HEK293 (cell line): ENCODE measurements around the gene ARFRP1.

Experiments used
- CTCF ChIA-PET: fragments of 350-600 bp; formaldehyde crosslinking; extraction: SDS; loops from one replicate; lab custom pipeline; 2021; ENCODE audit warnings: antibody characterized with exemption; lab: Yijun Ruan, JAX
- POLR2A ChIA-PET: fragments of 300-600 bp; formaldehyde crosslinking; extraction: SDS; loops from one replicate; lab custom pipeline; 2020; ENCODE audit warnings: antibody characterized with exemption, inconsistent platforms; lab: Yijun Ruan, JAX
- H3K27ac ChIP-seq: fragments of 200-500 bp; sonication (Bioruptor generic); 2 replicates; pipeline ENCODE4 v1.5.1; 2014; ENCODE audit warnings: low read depth, low read length, control low read depth, inconsistent platforms; ENCODE audit errors: extremely low read depth
- H3K36me3 ChIP-seq, 2 experiments: fragments of 200-500 bp in 1 of 2; sonication (Bioruptor generic) in 1 of 2; 1 replicate in 1 of 2; 2 replicates in 1 of 2; pipeline ENCODE4 v1.5.1; 2014 to 2017; ENCODE audit warnings: inconsistent platforms in 2 of 2, low read length in 2 of 2; ENCODE audit not compliant: control insufficient read depth in 2 of 2, insufficient read depth in 1 of 2
- H3K4me1 ChIP-seq: fragments of 200-500 bp; sonication (Bioruptor generic); 2 replicates; pipeline ENCODE4 v1.5.1; 2014; ENCODE audit warnings: mild to moderate bottlenecking, low read length, inconsistent platforms; ENCODE audit not compliant: control insufficient read depth, insufficient read depth
- H3K4me3 ChIP-seq: 2 replicates; pipeline ENCODE4 v1.5.1; 2011; ENCODE audit warnings: low read depth, mild to moderate bottlenecking, control low read depth, low read length, moderate library complexity
- H3K9me3 ChIP-seq: fragments of 200-500 bp; sonication (Bioruptor generic); 2 replicates; pipeline ENCODE4 v1.5.1; 2014; ENCODE audit warnings: low read depth, low read length, inconsistent platforms; ENCODE audit not compliant: control insufficient read depth, insufficient read depth
- GLIS1 ChIP-seq: fragments of 450-650 bp; formaldehyde crosslinking; IDR thresholded peaks from 2 replicates; pipeline ENCODE4 v1.5.1; 2016; ENCODE audit warnings: missing biosample characterization, missing genetic modification characterization
- GLIS2 ChIP-seq: fragments of 450-650 bp; formaldehyde crosslinking; IDR thresholded peaks from 2 replicates; pipeline ENCODE4 v1.5.1; 2016; ENCODE audit warnings: missing biosample characterization, missing genetic modification characterization
- KLF1 ChIP-seq: fragments of 450-650 bp; formaldehyde crosslinking; IDR thresholded peaks from 2 replicates; pipeline ENCODE4 v1.5.1; 2016; ENCODE audit warnings: missing biosample characterization, missing genetic modification characterization
- ZNF132 ChIP-seq: fragments of 450-650 bp; formaldehyde crosslinking; IDR thresholded peaks from 2 replicates; pipeline ENCODE4 v1.5.1; 2017; ENCODE audit warnings: missing biosample characterization, missing genetic modification characterization, borderline replicate concordance
- ZNF16 ChIP-seq: fragments of 450-650 bp; formaldehyde crosslinking; IDR thresholded peaks from 2 replicates; pipeline ENCODE4 v1.5.1; 2016; ENCODE audit warnings: low read depth, missing biosample characterization, missing genetic modification characterization
- ZNF24 ChIP-seq: fragments of 450-650 bp; formaldehyde crosslinking; IDR thresholded peaks from 2 replicates; pipeline ENCODE4 v1.5.1; 2016; ENCODE audit warnings: missing biosample characterization, missing genetic modification characterization
- ZNF548 ChIP-seq: fragments of 450-650 bp; formaldehyde crosslinking; IDR thresholded peaks from 2 replicates; pipeline ENCODE4 v1.5.1; 2016; ENCODE audit warnings: missing biosample characterization, missing genetic modification characterization
- ZNF600 ChIP-seq: fragments of 450-650 bp; formaldehyde crosslinking; IDR thresholded peaks from 2 replicates; pipeline ENCODE4 v1.5.1; 2016; ENCODE audit warnings: missing biosample characterization, missing genetic modification characterization
- ZNF654 ChIP-seq: fragments of 450-650 bp; formaldehyde crosslinking; IDR thresholded peaks from 2 replicates; pipeline ENCODE4 v1.5.1; 2016; ENCODE audit warnings: low read depth, missing biosample characterization, missing genetic modification characterization
- ZNF677 ChIP-seq: fragments of 450-650 bp; IDR thresholded peaks from 2 replicates; pipeline ENCODE4 v1.5.0; 2018; ENCODE audit warnings: missing biosample characterization, mild to moderate bottlenecking, missing genetic modification characterization, moderate library complexity
- ZNF843 ChIP-seq: fragments of 450-650 bp; formaldehyde crosslinking; IDR thresholded peaks from 2 replicates; pipeline ENCODE4 v1.5.1; 2016; ENCODE audit warnings: missing biosample characterization, missing genetic modification characterization
- TF ChIP-seq, protein P1 (sequence below): fragments of 450-650 bp; formaldehyde crosslinking; IDR thresholded peaks from 2 replicates; pipeline ENCODE4 v1.5.1; 2016; ENCODE audit warnings: missing biosample characterization, missing genetic modification characterization
- TF ChIP-seq, protein P2 (sequence below): fragments of 450-650 bp; formaldehyde crosslinking; IDR thresholded peaks from 2 replicates; pipeline ENCODE4 v1.5.1; 2016; ENCODE audit warnings: missing biosample characterization, missing genetic modification characterization
- TF ChIP-seq, protein P3 (sequence below): fragments of 450-650 bp; formaldehyde crosslinking; IDR thresholded peaks from 2 replicates; pipeline ENCODE4 v1.5.1; 2016; ENCODE audit warnings: missing biosample characterization, missing genetic modification characterization
- TF ChIP-seq, protein P4 (sequence below): fragments of 450-650 bp; formaldehyde crosslinking; IDR thresholded peaks from 2 replicates; pipeline ENCODE4 v1.5.1; 2016; ENCODE audit warnings: missing biosample characterization, missing genetic modification characterization

The ARFRP1 gene

DNA sequence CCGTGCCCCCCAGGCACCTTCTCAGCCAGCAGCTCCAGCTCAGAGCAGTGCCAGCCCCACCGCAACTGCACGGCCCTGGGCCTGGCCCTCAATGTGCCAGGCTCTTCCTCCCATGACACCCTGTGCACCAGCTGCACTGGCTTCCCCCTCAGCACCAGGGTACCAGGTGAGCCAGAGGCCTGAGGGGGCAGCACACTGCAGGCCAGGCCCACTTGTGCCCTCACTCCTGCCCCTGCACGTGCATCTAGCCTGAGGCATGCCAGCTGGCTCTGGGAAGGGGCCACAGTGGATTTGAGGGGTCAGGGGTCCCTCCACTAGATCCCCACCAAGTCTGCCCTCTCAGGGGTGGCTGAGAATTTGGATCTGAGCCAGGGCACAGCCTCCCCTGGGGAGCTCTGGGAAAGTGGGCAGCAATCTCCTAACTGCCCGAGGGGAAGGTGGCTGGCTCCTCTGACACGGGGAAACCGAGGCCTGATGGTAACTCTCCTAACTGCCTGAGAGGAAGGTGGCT lies 10.4 kb downstream of the ARFRP1 start:
- peaks cover 0 to 23% of the 10 kb centered on the region in 2 experiments; a peak in 1 of 3 replicates for H3K36me3 ChIP-seq
- H3K4me1 ChIP-seq = no peaks in the 10 kb centered on the region
- POLR2A ChIA-PET = interaction anchor here (0.6 to 2.3 kb wide), 5 partner anchors 9 to 255 kb away, joined by 3 to 9 read pairs (median 5); partner anchors contain the start of genes ARFRP1, RTEL1 and ZGPAT
- CTCF ChIA-PET = no interaction called here
- H3K4me3 ChIP-seq = no peak overlapping the region
- H3K27ac ChIP-seq = no peak overlapping the region
- TF ChIP-seq GLIS1 (tag by site-specific recombination) (peak; percentile 37; the same call in 1 of the 2 replicates), ZNF843 (tag by site-specific recombination) (no peak), ZNF16 (tag by site-specific recombination) (no peak), ZNF132 (no peak), KLF1 (tag by site-specific recombination) (no peak), GLIS2 (tag by site-specific recombination) (0 out of 2 replicates have a peak, but pooled peaks have one; percentile 6), ZNF548 (no peak), ZNF677 (tag by site-specific recombination) (no peak)
- TF ChIP-seq, protein P1, sequence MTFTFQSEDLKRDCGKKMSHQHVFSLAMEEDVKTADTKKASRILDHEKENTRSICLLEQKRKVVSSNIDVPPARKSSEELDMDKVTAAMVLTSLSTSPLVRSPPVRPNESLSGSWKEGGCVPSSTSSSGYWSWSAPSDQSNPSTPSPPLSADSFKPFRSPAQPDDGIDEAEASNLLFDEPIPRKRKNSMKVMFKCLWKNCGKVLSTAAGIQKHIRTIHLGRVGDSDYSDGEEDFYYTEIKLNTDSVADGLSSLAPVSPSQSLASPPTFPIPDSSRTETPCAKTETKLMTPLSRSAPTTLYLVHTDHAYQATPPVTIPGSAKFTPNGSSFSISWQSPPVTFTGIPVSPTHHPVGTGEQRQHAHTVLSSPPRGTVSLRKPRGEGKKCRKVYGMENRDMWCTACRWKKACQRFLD = no peak
- TF ChIP-seq, protein P2, sequence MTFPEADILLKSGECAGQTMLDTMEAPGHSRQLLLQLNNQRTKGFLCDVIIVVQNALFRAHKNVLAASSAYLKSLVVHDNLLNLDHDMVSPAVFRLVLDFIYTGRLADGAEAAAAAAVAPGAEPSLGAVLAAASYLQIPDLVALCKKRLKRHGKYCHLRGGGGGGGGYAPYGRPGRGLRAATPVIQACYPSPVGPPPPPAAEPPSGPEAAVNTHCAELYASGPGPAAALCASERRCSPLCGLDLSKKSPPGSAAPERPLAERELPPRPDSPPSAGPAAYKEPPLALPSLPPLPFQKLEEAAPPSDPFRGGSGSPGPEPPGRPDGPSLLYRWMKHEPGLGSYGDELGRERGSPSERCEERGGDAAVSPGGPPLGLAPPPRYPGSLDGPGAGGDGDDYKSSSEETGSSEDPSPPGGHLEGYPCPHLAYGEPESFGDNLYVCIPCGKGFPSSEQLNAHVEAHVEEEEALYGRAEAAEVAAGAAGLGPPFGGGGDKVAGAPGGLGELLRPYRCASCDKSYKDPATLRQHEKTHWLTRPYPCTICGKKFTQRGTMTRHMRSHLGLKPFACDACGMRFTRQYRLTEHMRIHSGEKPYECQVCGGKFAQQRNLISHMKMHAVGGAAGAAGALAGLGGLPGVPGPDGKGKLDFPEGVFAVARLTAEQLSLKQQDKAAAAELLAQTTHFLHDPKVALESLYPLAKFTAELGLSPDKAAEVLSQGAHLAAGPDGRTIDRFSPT (tag by site-specific recombination) = peak; percentile 50; the same call in 1 of the 2 replicates
- TF ChIP-seq, protein P3, sequence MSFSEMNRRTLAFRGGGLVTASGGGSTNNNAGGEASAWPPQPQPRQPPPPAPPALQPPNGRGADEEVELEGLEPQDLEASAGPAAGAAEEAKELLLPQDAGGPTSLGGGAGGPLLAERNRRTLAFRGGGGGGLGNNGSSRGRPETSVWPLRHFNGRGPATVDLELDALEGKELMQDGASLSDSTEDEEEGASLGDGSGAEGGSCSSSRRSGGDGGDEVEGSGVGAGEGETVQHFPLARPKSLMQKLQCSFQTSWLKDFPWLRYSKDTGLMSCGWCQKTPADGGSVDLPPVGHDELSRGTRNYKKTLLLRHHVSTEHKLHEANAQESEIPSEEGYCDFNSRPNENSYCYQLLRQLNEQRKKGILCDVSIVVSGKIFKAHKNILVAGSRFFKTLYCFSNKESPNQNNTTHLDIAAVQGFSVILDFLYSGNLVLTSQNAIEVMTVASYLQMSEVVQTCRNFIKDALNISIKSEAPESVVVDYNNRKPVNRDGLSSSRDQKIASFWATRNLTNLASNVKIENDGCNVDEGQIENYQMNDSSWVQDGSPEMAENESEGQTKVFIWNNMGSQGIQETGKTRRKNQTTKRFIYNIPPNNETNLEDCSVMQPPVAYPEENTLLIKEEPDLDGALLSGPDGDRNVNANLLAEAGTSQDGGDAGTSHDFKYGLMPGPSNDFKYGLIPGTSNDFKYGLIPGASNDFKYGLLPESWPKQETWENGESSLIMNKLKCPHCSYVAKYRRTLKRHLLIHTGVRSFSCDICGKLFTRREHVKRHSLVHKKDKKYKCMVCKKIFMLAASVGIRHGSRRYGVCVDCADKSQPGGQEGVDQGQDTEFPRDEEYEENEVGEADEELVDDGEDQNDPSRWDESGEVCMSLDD (tag by site-specific recombination) = no peak
- no peaks in the 10 kb centered on the region for H3K9me3 ChIP-seq

DNA sequence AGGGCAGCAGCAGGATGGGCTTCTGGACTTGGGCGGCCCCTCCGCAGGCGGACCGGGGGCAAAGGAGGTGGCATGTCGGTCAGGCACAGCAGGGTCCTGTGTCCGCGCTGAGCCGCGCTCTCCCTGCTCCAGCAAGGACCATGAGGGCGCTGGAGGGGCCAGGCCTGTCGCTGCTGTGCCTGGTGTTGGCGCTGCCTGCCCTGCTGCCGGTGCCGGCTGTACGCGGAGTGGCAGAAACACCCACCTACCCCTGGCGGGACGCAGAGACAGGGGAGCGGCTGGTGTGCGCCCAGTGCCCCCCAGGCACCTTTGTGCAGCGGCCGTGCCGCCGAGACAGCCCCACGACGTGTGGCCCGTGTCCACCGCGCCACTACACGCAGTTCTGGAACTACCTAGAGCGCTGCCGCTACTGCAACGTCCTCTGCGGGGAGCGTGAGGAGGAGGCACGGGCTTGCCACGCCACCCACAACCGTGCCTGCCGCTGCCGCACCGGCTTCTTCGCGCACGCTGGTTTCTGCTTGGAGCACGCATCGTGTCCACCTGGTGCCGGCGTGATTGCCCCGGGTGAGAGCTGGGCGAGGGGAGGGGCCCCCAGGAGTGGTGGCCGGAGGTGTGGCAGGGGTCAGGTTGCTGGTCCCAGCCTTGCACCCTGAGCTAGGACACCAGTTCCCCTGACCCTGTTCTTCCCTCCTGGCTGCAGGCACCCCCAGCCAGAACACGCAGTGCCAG lies 11.0 kb downstream of the ARFRP1 start, which contains the start of gene TNFRSF6B:
TNFRSF6B (plus strand) TSS at position 25 of the 729 bp plus-strand sequence; CDS start at position 141, 116 bp downstream.
- Histone ChIP-seq H3K36me3 (peaks cover 0 to 23% of the 10 kb centered on the region in 2 experiments; a peak in 1 of 3 replicates), H3K4me3 (no peak within 1 kb of the TSS), H3K4me1 (no peaks in the 10 kb centered on the region), H3K9me3 (no peaks in the 10 kb centered on the region), H3K27ac (no peak within 1 kb of the TSS)
- CTCF ChIA-PET = no interaction called here
- POLR2A ChIA-PET = interaction anchor here (0.6 to 2.3 kb wide), 4 partner anchors 11 to 255 kb away, joined by 3 to 9 read pairs (median 5); partner anchors contain the start of genes ARFRP1, RTEL1 and ZGPAT
- TF ChIP-seq ZNF600 (tag by site-specific recombination) (0 out of 2 replicates have a peak, but pooled peaks have one; percentile 6), GLIS2 (tag by site-specific recombination) (peak; percentile 54; the same call in 1 of the 2 replicates), KLF1 (tag by site-specific recombination) (peak; percentile 9; the same call in 1 of the 2 replicates), ZNF654 (no peak), ZNF24 (tag by site-specific recombination) (no peak)
- TF ChIP-seq, protein P4, sequence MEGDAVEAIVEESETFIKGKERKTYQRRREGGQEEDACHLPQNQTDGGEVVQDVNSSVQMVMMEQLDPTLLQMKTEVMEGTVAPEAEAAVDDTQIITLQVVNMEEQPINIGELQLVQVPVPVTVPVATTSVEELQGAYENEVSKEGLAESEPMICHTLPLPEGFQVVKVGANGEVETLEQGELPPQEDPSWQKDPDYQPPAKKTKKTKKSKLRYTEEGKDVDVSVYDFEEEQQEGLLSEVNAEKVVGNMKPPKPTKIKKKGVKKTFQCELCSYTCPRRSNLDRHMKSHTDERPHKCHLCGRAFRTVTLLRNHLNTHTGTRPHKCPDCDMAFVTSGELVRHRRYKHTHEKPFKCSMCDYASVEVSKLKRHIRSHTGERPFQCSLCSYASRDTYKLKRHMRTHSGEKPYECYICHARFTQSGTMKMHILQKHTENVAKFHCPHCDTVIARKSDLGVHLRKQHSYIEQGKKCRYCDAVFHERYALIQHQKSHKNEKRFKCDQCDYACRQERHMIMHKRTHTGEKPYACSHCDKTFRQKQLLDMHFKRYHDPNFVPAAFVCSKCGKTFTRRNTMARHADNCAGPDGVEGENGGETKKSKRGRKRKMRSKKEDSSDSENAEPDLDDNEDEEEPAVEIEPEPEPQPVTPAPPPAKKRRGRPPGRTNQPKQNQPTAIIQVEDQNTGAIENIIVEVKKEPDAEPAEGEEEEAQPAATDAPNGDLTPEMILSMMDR = 0 out of 2 replicates have a peak, but pooled peaks have one; percentile 8
